M059J (cell line): ENCODE results near the gene EPS8. TPM values are rescaled to one million over a fixed set of nuclear protein-coding genes. Genes with fewer than 3 reads are reported as not detected.

Experiments
- DNase-seq: peaks from one replicate; pipeline ENCODE4 v3.0.0-alpha.2; 2012; ENCODE audit warnings: low read depth
- total RNA-seq: library from RNA; depleted of rRNA; stranded (reverse); fragments of >200 nt; shearing (Covaris generic); gene quantifications from 2 replicates; pipeline ENCODE4 v1.2.3, GENCODE V29; 2014

Gene EPS8
- total RNA-seq, 1 experiment from 2014 or later, result 79.5 TPM

DNA sequence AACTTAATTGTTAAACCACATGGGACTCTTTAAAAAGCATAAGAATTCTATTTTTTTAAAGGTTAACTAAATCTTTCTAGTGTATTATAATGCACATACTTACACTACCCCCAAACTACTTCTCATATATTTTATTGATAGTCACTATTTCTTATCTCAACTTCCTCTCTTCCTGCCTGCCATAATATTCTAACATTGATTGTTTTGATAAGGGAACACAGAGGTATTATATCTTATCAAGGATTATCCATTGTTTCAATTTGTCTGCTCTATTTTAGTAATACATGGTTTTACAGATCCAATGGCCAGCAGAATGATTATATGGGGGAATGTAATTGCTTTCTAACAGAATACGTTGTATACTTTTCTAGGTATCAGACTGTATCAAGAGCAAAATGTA, 98.9 kb downstream of the EPS8 start:
- DNase-seq, result no peak

DNA sequence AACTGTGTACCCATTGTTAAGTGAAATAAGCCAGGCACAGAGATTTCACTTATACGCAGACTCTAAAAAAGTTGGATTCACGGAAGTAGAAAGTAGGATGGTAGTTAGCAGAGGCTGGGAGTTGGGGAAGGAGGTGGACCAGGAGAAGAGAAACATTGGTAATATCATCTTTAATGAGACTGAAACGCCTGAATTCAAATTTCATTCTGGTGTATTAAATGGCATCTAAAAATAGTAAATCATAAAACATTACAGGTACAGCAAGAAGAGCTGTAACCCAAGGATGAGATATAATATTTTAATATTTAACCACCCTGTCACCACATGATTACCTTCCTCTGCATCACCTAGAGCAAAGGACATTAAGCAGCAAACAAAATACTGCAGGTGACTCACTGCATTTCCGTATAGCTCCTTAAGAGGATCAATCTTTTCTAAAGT, 99.4 kb downstream of the EPS8 start:
- DNase-seq, result no peak

DNA sequence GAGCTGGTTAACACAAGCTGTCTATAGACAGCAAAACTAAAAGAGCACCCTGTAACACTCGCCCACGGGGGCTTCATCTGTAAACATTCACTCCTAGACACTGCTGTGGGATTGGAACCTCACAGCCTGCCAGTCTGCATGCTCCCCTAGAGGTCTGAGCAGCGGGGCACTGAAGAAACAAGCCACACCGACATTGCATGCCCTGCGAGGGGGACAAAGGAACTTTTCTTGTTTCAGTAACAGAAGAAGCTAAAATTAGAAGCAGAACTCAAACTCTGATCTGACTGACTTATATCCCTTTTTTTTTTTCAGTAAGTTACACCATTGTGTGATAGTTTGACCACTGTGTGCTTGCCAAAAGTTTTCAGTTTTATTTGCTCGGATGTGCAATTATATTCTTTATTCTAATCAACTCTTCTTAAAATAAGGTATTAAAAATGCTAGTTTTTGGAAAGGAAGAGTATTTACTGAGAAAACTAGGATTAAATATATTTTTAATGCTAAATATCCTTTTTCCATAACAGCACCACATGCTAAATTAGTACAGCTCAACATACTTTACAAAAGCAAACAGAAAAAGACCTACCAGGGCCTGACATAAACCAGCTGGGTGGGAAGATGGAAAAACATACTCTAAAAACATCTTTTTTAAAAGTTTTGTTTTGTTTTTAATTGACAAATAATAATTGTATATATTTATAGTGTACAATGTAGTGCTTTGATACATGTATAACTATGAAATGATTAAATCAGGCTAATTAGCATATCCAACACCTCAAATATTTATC, 100.2 kb downstream of the EPS8 start:
- no peak for DNase-seq

DNA sequence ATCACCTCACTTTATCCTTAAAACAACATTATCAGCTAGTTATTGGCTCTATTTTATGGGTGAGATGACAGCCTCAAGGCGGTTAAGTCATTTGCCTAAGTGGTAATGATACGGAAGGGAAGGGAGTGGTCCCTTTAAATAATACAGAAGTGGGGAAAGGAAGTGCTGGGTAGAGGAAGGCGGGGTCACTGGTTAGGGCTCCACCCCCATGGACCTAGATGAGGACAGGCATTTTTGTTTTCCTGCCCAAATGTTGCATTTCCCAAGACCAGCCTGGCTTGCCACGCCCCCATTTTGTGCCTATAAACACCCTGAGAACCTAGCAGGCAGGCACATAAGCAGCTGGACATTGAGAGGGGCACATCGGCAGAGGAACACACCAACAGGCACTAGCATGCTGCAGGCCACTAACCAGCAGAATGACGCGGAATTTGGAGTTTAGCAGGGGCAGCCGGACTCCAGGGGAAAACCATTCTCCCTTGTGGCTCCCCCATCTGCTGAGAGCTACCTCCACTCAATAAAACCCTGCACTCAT, 100.9 kb downstream of the EPS8 start:
- DNase-seq, result no peak

DNA sequence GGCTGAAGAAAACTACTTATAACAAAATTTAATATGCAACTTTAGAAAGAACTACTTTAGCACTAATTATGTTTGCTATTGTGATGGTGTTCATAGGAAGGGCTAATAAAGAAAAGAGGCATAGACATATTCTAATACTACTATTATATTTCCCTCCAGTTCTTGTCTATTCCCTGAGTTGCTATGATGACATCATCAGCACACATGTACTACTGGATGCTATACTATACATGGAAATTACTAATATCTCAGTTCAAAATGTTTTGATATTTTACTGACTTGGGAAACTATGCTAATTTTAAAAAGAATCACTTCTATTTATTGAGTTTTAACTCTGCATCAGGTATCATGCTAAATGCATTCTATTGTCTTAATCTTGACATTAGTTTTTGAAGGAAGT, 101.6 kb downstream of the EPS8 start:
- DNase-seq, result no peak

DNA sequence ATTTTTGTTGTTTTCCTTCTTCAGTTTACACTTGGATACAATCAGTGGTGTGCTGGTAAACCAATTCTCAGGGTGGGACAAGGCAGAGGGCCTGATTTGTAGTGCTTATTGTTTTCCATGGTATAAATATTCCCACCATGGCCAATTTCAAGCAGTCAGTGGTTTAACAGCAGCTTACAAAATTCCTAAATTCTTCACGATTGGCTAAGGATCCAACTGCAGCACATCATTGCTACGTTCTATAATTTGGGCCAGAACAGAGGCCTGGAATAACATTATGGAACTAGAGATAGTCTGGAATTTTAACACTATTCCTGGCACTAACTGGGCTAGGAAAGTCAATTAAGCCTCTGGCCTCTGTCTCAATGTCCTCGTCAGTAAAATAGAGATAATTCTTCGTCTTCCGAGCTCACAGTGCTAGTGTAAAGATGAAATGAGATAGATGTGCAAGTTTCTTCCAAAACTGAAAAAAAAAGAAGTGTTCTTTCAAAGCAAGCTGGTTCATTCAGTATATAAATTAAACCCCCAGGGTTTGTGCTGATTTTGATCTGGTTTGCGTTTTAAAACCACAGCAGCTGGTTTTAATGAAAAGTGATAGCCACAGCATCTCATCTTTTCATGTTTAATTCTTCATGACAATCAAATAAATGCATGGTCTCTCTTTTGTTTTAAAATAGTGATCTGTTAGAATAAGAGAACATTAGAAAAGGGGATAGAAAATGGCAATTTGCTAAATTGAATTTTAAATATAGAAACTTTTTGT, 104.1 kb downstream of the EPS8 start:
- no peak for DNase-seq

DNA sequence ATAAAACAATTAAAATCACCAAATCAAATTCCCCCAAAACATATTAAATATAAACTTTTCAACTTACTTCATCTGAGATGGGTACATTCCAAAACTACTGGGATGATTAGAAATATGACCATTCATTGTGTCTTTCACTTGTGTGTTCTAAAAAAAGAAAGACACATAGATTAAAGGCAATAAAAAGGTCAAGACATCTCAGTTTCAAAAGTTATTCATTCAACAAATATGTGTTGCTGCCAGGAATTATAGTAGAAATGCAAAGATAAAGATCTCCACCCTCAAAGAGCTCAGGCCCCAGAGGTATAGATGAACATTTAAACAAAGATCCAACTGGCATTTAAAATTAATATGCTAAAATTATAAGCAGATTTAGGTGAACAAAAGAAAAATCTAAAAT, 106.4 kb downstream of the EPS8 start:
- DNase-seq, result peak; percentile 59

DNA sequence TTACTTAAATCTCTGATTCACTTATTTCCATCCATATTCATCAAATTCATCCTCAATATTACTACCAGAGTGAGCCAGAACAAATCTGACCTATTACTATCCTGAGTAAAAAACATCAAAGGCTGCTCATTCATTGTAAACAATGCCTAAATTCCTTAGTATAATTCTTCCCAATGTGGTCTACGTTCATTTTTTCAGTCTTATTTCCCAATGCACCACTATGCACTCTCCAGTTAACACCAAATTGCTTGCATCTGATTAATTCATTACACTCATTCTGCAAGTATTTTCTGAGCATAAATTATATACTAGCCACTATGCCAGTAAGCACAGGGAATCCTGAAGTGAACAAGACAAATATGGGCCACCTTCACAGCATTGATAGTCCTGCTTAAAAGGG, 110.0 kb downstream of the EPS8 start:
- peak; percentile 80 for DNase-seq

DNA sequence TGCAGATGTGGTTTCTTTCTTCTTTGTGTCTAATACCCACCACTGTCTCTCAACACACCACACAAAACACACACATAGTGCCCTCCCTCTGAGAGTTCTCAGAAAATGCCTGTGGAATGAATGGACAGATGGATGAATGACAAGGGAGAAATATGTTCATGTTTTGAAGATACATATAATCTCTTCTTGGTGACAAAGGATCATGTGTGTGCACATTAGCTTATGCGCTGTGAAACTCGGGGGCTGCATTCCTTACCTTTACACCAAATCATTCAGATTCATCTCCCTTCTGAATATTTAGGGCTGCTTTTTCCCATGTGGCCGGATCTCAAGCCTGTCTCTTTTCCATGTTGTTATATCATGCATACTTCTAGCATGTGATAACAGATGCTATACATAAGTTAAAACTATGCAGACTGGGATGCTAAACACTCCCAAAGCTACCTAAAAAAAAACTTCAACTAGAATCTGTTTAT, 111.4 kb downstream of the EPS8 start:
- no peak for DNase-seq

DNA sequence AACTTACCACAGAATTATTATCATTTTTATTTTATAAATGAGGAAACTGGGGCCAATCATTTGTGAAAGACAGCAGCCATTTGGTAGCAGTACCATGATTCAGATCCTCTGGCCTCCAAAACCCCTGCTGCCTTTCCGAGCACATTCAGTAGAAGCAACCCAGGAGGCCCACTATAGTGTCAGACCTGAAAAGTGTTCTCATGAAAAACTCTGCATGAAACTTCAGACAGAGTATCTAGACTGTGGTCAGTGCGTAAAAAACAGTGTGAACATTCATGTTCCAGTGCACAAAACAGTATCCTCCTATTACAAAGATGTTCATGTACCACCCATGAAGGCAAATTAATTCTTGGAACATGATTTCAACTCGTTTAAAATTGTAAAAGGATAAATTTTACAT, 112.0 kb downstream of the EPS8 start:
- no peak for DNase-seq

DNA sequence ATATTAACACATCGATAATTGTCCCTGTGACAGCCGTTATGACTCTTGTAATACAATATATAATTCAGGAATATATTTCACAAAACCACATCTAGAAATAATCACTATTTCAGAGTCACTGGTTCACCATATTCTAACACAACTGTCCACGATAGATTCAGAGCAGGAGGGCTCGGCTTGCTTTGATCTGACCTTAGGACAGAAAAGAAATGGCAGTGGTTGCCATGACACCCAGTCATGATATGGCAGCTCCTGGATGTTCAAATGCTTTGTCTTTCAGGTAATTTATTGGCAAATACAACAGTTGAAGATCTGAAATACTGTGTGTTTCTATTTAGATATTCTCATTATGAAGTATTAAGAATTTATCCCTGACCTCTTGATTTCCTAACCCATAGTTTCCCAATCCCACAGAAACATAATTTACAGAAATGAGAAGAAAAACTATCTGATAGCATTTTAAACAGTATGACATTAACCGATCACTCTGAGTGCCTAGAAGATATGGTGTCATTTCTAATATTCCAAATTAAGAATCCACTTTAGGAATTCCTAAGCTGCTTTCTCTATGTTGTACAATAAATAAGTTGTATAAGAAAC, 116.4 kb downstream of the EPS8 start:
- DNase-seq, result no peak

DNA sequence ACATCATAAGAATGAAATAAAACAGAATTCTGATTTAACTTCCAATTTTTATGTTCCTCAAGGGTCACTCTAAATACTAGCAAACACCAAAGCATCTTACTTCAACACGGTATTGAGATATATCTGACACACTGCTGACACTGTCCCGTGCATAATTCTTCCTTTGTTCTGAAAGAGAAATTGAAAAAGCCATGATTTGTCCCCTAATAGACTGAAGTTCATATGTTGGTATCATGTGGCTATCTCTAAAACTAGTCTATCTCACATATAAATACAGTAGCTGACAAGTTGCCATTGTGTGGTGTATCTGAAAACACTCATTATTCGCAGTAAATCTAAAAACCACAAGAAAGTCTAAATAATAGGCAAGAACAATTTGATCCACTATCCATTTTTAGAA, 118.4 kb downstream of the EPS8 start:
- DNase-seq, result no peak

DNA sequence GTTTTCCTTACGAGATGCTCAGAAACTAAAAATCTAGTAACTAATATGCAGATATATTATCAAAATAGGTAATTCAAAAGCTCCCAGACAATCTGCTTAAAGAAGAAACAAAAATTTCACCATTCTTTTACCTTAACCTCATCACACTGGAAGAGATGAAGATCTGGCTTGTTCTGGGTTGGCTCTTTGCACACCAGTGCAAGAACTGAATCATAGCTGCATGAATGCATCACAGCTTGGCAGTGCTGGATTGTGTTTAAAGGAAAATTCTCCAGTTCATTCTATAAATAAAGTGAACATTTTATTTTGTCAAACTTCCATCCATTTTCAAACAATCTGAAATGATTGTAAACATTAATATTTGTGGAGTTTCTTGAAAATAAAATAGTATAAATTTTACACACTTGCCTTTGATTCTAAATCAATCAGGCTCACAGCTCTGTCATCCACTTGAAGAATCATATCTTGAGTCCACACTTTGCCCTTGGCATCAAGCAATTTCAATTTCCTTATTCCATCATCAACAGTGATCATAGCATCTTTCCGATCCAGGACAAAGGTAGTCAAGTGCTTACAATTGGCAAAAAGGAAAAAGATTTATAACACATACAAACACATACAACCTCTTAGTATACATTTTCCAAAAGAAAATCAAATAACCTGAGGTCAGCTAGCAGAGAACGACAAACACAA, 119.8 kb downstream of the EPS8 start:
- DNase-seq, result no peak

DNA sequence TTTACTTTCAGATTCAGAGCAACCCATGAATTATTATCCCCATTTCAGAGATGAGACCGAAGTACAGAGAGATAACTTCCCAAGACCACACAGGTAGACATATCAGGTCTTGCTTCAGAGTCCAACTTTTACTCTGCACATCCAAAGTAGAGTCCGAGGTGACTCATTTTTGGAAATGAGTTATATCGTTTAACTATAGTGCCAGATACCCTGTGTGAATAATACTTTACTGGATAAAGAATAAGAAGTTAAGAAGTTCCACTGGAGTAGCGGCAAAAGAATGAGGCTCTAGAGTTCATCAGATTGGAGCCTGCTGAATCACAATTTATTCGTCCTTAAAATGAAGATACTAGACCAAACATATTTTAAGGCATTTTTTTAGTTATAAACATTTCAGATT, 124.7 kb downstream of the EPS8 start:
- peak; percentile 77 for DNase-seq

DNA sequence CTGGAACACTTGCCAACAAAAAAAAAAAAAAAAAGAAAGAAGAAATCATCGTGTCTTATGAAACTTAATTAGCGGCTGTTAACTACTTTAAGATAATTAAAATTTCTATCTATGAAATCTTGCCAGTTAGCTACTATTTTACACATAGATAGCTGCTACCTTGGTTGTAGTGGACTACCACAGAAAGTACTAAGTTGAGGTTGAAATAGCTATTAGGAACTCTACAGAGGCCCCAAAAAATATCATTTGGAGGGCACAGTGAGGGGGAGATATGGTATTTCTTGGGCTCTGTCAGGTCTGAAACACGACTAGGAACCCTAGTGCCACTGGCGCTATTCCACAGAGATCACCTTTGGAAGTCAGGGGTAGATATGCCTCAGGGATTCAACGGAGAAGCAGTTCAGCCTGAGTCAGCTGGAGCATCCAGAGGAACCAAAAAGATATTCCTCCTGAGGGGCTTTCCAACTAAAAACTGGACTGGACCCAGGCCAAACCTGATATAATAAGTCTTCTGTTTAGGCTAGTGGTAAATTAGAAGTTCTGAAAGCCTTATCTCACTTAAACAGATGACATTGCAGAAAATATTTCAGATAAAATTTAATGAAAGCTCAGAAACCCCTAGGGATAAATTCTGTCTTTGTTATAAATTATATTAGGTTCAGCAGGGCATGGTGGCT, 126.1 kb downstream of the EPS8 start:
- peak; percentile 59 for DNase-seq

DNA sequence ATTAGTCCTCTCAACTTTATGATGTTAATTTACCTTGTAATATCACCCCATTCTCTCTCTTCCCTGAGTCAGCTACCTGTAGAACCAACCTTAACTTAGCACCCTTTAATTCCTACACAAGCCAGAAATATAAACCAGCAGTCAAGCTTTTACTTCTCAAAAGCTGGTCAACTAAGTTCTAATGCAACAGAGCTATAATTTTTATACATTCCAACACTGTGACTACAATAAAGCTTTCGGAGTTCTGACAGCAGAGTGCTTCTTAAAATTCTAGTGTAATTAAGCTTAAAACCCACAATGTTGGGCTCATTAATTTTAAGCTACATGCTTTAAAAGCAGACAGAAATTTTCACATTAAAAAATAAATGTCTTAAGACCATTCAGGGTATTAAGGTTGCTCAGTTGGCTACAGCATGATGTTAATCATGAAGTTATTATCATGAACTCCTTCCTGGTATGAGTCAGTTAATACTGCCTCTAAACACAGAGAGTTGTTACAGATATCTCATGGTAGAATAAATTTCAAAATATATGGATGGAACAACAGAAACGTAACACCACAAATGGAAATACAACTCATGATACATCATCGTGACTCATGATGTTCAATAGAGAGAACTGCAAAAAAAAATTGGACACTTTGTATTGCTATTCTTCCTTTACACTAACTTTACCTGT, 126.7 kb downstream of the EPS8 start:
- DNase-seq, result peak; percentile 91

DNA sequence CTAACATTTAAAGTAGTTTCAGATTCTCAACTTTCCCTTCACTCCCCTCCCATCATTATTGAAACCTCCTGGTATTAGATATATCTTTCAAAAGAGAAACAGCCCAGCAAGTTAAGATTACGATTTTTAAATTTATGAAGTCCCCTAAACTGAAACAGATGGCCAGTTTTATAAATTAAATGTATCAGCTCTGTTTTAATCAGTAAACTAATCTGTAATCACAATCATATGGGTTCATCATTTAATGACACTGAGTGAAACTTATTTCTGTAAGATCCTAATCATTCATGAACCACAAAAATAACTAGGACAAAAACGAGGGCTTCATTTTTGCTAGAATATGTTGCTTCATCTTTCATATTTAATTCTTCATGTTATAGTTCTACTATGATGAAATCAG, 137.8 kb downstream of the EPS8 start:
- DNase-seq, result no peak

DNA sequence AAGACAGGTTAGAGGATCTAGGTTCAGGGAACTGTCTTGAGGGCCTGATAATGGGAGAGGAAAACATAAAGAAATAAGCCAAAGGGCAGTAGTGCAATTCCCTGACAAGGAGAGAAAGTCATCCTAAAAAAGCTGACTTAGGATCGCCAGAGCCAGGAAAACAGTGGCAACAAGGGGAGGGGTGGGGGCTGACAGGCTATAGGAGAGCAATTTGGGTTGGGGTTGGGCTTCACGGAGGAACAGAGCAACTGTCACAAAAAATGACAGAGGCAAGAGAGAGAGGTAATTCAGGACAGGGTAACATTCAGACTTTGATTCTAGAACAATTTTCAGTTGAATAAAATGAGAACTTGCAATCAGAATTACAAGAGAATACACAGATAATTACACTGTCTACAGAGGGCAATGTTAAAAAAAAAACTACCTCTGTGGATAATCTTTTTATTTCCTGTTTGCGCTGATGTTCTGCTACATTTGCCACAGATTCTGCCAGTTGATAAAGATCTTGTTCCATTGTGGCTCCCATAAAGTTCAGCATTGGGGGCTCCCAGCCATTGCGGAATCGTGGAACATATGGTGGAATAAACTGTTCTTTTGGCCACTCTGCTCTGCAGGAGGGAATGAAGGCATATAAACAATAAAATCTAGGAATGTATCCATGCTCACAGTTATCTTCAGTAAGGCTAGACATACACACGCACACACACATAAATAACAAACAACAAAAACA, 138.6 kb downstream of the EPS8 start:
- no peak for DNase-seq

DNA sequence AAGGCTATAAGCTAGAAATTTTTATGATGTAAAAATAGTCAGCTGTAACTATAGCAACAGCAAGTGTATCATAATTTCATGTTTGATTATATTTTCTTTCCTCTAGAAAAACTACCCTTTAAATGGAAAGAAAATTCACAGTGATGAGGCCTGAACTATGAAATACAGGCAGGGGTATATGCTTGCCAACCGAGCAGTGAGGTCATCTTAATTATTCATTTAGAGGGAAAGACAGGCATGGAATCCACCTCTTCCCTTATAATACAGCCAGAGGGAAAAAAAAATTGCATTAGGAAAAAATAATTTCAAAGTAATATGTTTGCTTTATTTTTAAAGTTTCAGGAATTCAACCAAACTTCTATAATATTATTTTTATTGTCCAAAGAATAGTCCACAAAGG, 139.8 kb downstream of the EPS8 start:
- DNase-seq, result no peak

DNA sequence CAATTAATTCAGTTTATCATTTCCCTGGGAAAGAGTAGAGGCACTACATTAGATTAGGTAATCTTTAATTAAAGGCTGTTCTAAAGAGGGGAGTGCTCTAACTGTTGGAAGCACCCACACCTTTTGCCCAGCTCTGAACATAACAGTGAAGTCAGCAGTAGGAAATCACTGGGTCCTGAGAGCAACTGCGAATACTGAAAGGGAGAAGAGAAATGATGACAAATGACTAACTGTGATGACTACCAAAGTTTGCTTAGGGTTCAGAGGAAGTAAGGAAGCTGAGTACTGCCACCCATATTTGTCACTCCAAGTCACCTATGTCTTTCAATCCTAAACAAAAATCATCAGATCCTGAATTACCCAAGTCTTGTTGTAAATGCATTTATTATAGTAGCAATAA, 140.6 kb downstream of the EPS8 start:
- no peak for DNase-seq
